ENCODE data around the gene DMC1.

The DMC1 gene

GRCh38 chr22:38564669-38565068 lies 5.3 kb downstream of the DMC1 start:
- in situ Hi-C loops (cut with HindIII; ENCODE audit: low pct_ligation_motif_present, low sequenced_read_pairs): no loop called here
- TF ChIP-seq CTCF (IDR thresholded peaks at IDR 0.05; ENCODE audit: low read depth, low read length, missing control alignments): no peak
- no peaks in the 10 kb centered on the region for H3K36me3 ChIP-seq (replicated peaks)
- H3K27me3 ChIP-seq (replicated peaks): no peaks in the 10 kb centered on the region
- no peak overlapping the region for H3K27ac ChIP-seq
- DNase-seq: no peak
- no peak overlapping the region for H3K4me3 ChIP-seq (ENCODE audit: low read depth, low read length)

GRCh38 chr22:38554281-38554680 lies 15.7 kb downstream of the DMC1 start:
- TF ChIP-seq CTCF (IDR thresholded peaks at IDR 0.05; ENCODE audit: low read depth, low read length, missing control alignments): no peak
- no peak for DNase-seq
- no peaks in the 10 kb centered on the region for H3K27me3 ChIP-seq (replicated peaks)

GRCh38 chr22:38549101-38549894 lies 20.7 kb downstream of the DMC1 start:
- no peak for DNase-seq
- Histone ChIP-seq H3K36me3 (replicated peaks) (no peaks in the 10 kb centered on the region), H3K27me3 (replicated peaks) (no peaks in the 10 kb centered on the region), H3K4me3 (ENCODE audit: low read depth, low read length) (no peak overlapping the region), H3K27ac (no peak overlapping the region)
- in situ Hi-C loops (cut with HindIII; ENCODE audit: low pct_ligation_motif_present, low sequenced_read_pairs): no loop called here
- TF ChIP-seq CTCF (IDR thresholded peaks at IDR 0.05; ENCODE audit: low read depth, low read length, missing control alignments): no peak

More at GRCh38 chr22:38554281-38554680, 15.7 kb downstream of the DMC1 start:
- in situ Hi-C loops (cut with HindIII; ENCODE audit: low pct_ligation_motif_present, low sequenced_read_pairs): no loop called here
- Histone ChIP-seq H3K27ac (no peak overlapping the region), H3K4me3 (ENCODE audit: low read depth, low read length) (no peak overlapping the region), H3K36me3 (replicated peaks) (no peaks in the 10 kb centered on the region)

DNA sequence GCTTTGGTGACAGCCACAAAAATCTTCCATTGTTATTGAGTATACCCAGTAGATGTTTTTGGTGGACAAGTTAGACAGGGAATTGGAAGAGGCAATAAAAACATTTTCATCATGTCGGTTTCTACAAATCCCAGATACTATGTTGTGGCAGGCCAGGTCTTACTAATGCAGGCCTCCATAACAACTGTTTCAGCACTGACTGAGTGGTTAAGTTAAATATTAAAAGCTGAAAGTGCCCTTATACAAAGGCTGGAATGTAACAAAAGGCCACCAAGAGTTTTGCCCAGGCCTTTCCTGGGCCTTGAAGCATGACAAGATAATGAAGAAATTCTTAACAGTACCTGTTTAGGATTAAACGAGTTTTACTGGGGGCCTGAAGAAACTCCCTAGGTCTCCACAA lies 29.3 kb downstream of the DMC1 start:
- Histone ChIP-seq H3K27ac (no peak overlapping the region), H3K27me3 (replicated peaks) (no peaks in the 10 kb centered on the region), H3K36me3 (replicated peaks) (no peaks in the 10 kb centered on the region), H3K4me3 (ENCODE audit: low read depth, low read length) (no peak overlapping the region)
- no peak for DNase-seq
- TF ChIP-seq CTCF (IDR thresholded peaks at IDR 0.05; ENCODE audit: low read depth, low read length, missing control alignments): no peak
- in situ Hi-C loops (cut with HindIII; ENCODE audit: low pct_ligation_motif_present, low sequenced_read_pairs): no loop called here

DNA sequence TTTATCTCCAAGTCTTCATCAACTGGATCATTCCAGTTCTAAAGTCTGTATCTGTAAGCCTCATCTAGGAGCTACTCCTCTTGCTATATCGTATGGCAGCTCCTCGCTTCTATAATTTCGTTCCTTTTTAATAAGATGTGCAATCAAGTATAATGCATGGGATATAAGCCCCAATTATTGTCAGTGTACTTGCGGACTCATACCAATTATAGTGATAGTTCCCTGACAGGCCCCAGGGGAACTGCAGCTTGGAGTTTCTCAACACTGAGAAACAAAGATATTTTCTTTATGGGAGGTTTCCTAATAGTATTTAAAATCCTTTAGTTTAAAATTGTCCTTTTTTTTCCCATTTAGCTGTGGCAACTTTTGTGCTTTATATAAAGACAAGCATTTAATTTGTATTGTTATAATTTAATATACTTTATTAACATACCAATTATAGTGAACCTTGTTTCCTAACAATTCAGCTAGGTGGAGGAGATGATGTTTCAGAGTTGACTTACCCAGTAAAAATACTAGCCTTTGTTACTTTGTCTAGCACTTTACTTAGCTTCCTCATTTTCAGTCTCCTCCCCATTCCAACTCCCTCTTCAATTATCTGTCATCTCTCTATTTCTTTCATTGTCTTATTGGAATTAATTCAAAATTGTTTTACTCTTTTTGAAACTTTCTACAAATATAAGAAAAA lies 38.6 kb downstream of the DMC1 start:
- H3K36me3 ChIP-seq (replicated peaks): no peaks in the 10 kb centered on the region
- H3K27ac ChIP-seq: no peak overlapping the region
- no peak overlapping the region for H3K4me3 ChIP-seq (ENCODE audit: low read depth, low read length)
- H3K27me3 ChIP-seq (replicated peaks): no peaks in the 10 kb centered on the region
- no peak for DNase-seq
- TF ChIP-seq CTCF (IDR thresholded peaks at IDR 0.05; ENCODE audit: low read depth, low read length, missing control alignments): no peak
- in situ Hi-C loops (cut with HindIII; ENCODE audit: low pct_ligation_motif_present, low sequenced_read_pairs): no loop called here

All from brain microvascular endothelial cell (primary cell).